Chondrocyte (in vitro differentiated cells): ENCODE data around the gene SUSD5. TPM values are rescaled to one million over a fixed set of nuclear protein-coding genes. Genes with fewer than 3 reads are reported as not detected.

ENCODE experiments used
- DNase-seq: peaks from one replicate; pipeline ENCODE4 v3.0.0; 2021; ENCODE audit warnings: mixed read lengths, low spot score
- H3K27ac Mint-ChIP-seq: one replicate; pipeline ENCODE4 v1.8.0; 2021; ENCODE audit warnings: mild to moderate bottlenecking, moderate library complexity, mixed read lengths; ENCODE audit not compliant: unreplicated experiment
- H3K27me3 Mint-ChIP-seq: 2 replicates; pipeline ENCODE4 v1.8.0; 2021; ENCODE audit warnings: low read depth, mixed read lengths
- H3K36me3 Mint-ChIP-seq: 2 replicates; pipeline ENCODE4 v1.8.0; 2021; ENCODE audit warnings: low read depth, mixed read lengths
- H3K4me1 Mint-ChIP-seq: 2 replicates; pipeline ENCODE4 v1.8.0; 2021; ENCODE audit warnings: low read depth, mild to moderate bottlenecking, mixed read lengths
- H3K4me3 Mint-ChIP-seq: one replicate; pipeline ENCODE4 v1.8.0; 2021; ENCODE audit warnings: mild to moderate bottlenecking, moderate library complexity, mixed read lengths; ENCODE audit not compliant: unreplicated experiment
- H3K9me3 Mint-ChIP-seq: 2 replicates; pipeline ENCODE4 v1.8.0; 2021; ENCODE audit warnings: low read depth, mixed read lengths
- long read RNA-seq: library from polyadenylated mRNA; stranded (forward); transcript quantifications from one replicate; pipeline ENCODE4 v2.0.0, GENCODE V29; 2021
- total RNA-seq: library from RNA; stranded (reverse); gene quantifications from 3 replicates; pipeline ENCODE4 v1.2.1, GENCODE V29; 2021
- TF ChIP-seq, protein P1 (sequence below): fragments of 200-600 bp; sonication (generic); IDR thresholded peaks from 2 replicates; pipeline ENCODE4 v1.5.0; 2021; ENCODE audit warnings: antibody characterized with exemption, mild to moderate bottlenecking, moderate library complexity

SUSD5 gene
- total RNA-seq: 38.5 to 55.6 TPM (median 51.8 TPM) in 3 replicates
- long read RNA-seq, full-length matches to known transcripts: 216 of 247 reads
- long read RNA-seq, partial matches to known transcripts: 24 of 247 reads
- long read RNA-seq, other reads (novel, unspliced or antisense): 7 of 247 reads

DNA sequence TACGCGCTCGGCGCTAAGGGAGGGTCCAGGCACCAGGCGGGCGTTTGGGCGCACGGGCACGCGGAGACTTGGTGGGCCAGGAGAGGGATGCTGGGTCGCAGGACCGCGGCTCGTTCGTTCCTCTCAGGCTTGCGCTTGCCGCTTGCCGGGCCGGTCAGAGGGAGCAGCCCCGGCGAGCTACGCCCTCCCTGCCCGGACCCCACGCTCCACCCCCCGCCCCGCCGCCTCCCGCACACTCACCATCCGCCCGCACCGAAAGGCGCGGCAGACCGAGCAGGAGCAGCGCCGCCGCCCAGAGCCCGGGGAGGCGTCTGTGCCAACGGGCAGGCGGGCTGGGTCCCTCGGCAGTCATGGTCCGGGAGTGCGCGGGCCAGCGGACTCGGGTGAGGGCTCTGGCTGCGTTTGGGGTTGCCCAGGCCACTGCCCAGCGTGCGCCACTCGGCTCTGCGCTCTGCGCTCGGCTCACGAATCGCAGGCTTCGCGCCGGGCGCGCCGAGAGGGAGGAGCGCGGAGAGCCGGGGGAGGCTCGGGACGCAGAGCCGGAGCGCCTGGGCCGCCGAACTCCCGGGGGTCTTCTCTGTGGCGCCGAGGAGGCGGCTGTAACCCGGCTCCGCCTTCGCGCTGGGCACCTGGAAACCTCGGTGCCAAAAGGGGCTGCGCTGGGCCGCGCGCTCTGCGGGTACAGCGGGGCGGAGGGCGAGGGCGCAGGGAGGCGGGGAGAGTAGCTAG is at the start of gene SUSD5:
Gene SUSD5 (minus strand): TSS at position 365 of the 729 bp plus-strand sequence. CDS start 13 bp downstream, at position 352.
- TF ChIP-seq, protein P1, sequence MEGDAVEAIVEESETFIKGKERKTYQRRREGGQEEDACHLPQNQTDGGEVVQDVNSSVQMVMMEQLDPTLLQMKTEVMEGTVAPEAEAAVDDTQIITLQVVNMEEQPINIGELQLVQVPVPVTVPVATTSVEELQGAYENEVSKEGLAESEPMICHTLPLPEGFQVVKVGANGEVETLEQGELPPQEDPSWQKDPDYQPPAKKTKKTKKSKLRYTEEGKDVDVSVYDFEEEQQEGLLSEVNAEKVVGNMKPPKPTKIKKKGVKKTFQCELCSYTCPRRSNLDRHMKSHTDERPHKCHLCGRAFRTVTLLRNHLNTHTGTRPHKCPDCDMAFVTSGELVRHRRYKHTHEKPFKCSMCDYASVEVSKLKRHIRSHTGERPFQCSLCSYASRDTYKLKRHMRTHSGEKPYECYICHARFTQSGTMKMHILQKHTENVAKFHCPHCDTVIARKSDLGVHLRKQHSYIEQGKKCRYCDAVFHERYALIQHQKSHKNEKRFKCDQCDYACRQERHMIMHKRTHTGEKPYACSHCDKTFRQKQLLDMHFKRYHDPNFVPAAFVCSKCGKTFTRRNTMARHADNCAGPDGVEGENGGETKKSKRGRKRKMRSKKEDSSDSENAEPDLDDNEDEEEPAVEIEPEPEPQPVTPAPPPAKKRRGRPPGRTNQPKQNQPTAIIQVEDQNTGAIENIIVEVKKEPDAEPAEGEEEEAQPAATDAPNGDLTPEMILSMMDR: no peak
- DNase-seq: peak; percentile 90
- H3K27ac Mint-ChIP-seq: peak within 1 kb of the TSS; percentile 74
- H3K4me1 Mint-ChIP-seq: peaks cover 37% of the 10 kb centered on the region
- H3K9me3 Mint-ChIP-seq: no peaks in the 10 kb centered on the region
- peaks cover 1% of the 10 kb centered on the region for H3K36me3 Mint-ChIP-seq
- H3K4me3 Mint-ChIP-seq: peak within 1 kb of the TSS; percentile 82
- H3K27me3 Mint-ChIP-seq: no peaks in the 10 kb centered on the region

DNA sequence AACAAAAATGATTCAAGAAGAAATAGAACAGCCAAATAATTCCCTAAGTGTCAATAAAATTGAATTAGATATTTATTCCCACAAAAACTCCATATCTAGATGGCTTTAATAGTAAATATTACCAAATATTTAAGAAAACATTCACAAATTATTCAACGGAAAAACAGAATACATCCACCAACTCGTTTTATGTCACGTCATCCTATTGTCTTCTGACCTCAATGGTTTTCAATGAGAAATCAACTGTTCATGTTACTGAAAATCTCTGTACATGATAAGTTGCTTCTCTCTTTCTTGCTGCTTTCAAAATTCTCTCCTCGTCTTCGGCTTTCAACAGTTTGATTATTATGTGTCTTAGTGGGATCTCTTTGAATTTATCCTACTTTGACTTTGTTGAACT is 41.5 kb upstream of the SUSD5 start:
- Mint-ChIP-seq H3K4me1 (no peaks in the 10 kb centered on the region), H3K27me3 (peaks cover 1% of the 10 kb centered on the region), H3K9me3 (peaks cover 19% of the 10 kb centered on the region), H3K36me3 (peaks cover 13% of the 10 kb centered on the region), H3K4me3 (no peak overlapping the region), H3K27ac (no peak overlapping the region)
- TF ChIP-seq, protein P1: no peak
- no peak for DNase-seq

DNA sequence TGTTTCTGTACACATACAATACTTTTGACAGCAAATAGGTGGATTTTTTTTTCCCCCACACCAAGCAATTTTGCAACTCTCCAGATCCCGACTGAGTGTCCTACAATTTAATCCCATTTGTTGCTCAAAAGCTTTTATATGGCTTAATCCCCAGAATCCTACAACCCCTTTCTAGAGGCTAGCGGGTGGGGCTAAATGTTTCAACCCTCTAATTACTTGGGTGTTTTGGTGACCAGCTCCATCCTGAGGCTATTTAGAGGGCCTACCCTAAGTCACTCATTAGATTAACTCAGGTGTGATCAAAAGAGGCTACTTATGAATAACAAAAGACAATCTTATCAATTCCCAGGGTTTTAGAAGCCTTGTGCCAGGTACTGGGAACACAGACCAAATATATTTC is 37.6 kb upstream of the SUSD5 start:
- TF ChIP-seq, protein P1: no peak
- Mint-ChIP-seq H3K4me1 (peaks cover 6% of the 10 kb centered on the region), H3K27ac (no peak overlapping the region), H3K27me3 (peaks cover 1% of the 10 kb centered on the region), H3K9me3 (peaks cover 3% of the 10 kb centered on the region), H3K36me3 (peaks cover 3% of the 10 kb centered on the region), H3K4me3 (no peak overlapping the region)
- DNase-seq: no peak

DNA sequence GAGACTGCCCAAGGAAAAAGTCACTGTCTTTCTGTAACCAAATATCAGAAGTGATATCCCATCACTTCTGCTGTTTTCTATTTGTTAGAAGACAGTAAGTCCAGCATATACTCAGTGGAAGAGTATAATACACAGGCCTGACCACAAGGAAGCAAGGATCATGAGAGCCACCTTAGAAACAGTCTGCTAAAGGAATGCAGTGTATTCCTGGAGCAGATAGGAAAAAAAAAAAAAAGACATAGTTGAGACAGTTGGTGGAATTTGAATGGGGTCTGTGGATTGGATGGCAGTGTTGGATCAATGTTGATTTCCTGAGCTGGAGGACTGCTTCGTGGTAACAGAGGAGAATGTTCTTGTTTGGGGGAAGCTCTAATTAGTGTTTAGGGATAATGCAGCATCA is 32.1 kb upstream of the SUSD5 start:
- H3K36me3 Mint-ChIP-seq: no peaks in the 10 kb centered on the region
- peaks cover 21% of the 10 kb centered on the region for H3K4me1 Mint-ChIP-seq
- peak overlapping the region; percentile 71 for H3K27ac Mint-ChIP-seq
- no peaks in the 10 kb centered on the region for H3K9me3 Mint-ChIP-seq
- peak overlapping the region; percentile 17 for H3K4me3 Mint-ChIP-seq
- no peak for DNase-seq
- TF ChIP-seq, protein P1: no peak
- no peaks in the 10 kb centered on the region for H3K27me3 Mint-ChIP-seq

DNA sequence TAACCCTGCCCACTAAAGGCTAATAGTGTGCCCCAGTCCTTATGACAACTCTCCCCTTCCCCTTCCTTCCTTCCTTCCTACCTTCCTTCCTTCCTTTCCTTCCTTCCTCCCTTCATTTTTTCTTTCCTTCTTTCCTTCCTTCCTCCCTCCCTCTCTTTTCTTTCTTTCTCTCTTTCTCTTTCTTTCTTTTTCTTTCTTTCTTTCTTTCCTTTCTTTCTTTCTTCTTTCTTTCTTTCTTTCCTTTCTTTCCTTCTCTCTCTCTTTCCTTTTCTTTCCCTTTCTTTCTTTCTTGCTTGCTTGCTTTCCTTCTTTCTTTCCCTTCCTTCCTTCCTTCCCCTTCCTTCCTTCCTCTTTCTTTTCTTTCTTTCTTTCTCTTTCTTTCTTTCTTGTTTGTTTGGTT is 28.2 kb upstream of the SUSD5 start:
- TF ChIP-seq, protein P1: no peak
- no peaks in the 10 kb centered on the region for H3K27me3 Mint-ChIP-seq

More for the DNA sequence above, 28.2 kb upstream of the SUSD5 start:
- no peak overlapping the region for H3K27ac Mint-ChIP-seq
- no peak overlapping the region for H3K4me3 Mint-ChIP-seq
- no peak for DNase-seq
- H3K4me1 Mint-ChIP-seq: peaks cover 20% of the 10 kb centered on the region
- H3K36me3 Mint-ChIP-seq: peaks cover 3% of the 10 kb centered on the region
- peaks cover 5% of the 10 kb centered on the region for H3K9me3 Mint-ChIP-seq
